Ishikawa (cell line): ENCODE results near the gene CRIP3.

ENCODE experiments used
- CEBPB ChIP-seq: IDR thresholded peaks from 2 replicates; pipeline ENCODE4 v1.6.1; 2012
- CREB1 ChIP-seq: IDR thresholded peaks from 2 replicates; pipeline ENCODE4 v1.6.1; 2012; ENCODE audit warnings: low read depth
- EGR1 ChIP-seq: IDR thresholded peaks from 2 replicates; pipeline ENCODE4 v1.6.1; 2012
- EP300 ChIP-seq: IDR thresholded peaks from 2 replicates; pipeline ENCODE4 v1.6.1; 2012; ENCODE audit warnings: borderline replicate concordance
- FOXM1 ChIP-seq: IDR thresholded peaks from 2 replicates; pipeline ENCODE4 v1.6.1; 2012; ENCODE audit warnings: low read depth, borderline replicate concordance
- NFIC ChIP-seq: IDR thresholded peaks from 2 replicates; pipeline ENCODE4 v1.6.1; 2012
- RAD21 ChIP-seq: IDR thresholded peaks from 2 replicates; pipeline ENCODE4 v1.6.1; 2012; ENCODE audit warnings: low read depth
- TAF1 ChIP-seq: IDR thresholded peaks from 2 replicates; pipeline ENCODE4 v1.6.1; 2012; ENCODE audit warnings: low read depth, mild to moderate bottlenecking
- TCF12 ChIP-seq: IDR thresholded peaks from 2 replicates; pipeline ENCODE4 v1.6.1; 2012; ENCODE audit warnings: low read depth
- TEAD4 ChIP-seq: IDR thresholded peaks from 2 replicates; pipeline ENCODE4 v1.6.1; 2012
- USF1 ChIP-seq: IDR thresholded peaks from 2 replicates; pipeline ENCODE4 v1.6.1; 2012
- YY1 ChIP-seq: IDR thresholded peaks from 2 replicates; pipeline ENCODE4 v1.6.1; 2012; ENCODE audit warnings: low read depth
- ZBTB7A ChIP-seq: IDR thresholded peaks from 2 replicates; pipeline ENCODE4 v1.6.1; 2012; ENCODE audit warnings: low read depth
- TF ChIP-seq, protein P1 (sequence below): IDR thresholded peaks from 2 replicates; pipeline ENCODE4 v1.6.1; 2012
- TF ChIP-seq, protein P2 (sequence below): IDR thresholded peaks from 2 replicates; pipeline ENCODE4 v1.6.1; 2012; ENCODE audit warnings: low read depth, mild to moderate bottlenecking

Gene CRIP3

DNA sequence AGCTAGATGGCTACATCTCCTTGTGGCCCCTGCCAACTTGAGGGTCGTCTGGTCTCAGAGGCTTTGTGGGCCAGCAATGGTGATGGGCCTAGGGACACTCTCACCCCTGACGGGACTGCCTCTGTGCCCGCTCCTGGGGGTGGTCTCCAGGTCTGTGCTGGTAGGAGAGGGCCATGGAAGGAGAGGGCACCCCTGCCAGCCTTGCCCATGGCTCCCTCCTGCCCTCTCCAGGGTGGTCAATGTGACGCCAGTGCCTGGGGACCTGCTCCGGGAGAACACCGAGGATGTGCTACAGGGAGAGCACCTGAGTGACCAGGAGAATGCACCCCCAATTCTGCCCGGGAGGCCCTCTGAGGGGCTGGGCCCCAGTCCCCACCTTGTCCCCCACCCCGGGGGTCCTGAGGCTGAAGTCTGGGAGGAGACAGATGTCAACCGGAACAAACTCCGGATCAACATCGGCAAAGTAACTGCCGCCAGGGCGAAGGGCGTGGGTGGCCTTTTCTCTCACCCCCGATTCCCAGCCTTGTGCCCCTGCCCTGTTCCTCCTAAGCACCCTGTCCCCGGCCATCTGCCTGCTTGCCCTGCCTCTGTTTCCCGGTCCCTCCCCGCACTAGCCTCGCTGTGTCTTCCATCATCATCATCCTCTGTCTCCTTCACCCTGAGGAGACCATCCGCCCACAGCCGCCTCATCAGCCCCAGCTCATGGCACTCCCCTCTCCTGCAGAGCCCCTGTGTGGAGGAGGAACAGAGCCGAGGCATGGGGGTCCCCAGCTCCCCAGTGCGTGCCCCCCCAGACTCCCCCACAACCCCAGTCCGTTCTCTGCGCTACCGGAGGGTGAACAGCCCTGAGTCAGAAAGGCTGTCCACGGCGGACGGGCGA lies 49.6 kb downstream of the CRIP3 start:
- TF ChIP-seq FOXM1 = no peak
- TF ChIP-seq ZBTB7A = no peak
- no peak for TF ChIP-seq YY1
- TF ChIP-seq TEAD4 = no peak

GRCh38 chr6:43258180-43258579 lies 50.4 kb downstream of the CRIP3 start:
- TF ChIP-seq EGR1 (no peak), TAF1 (no peak), NFIC (no peak)

DNA sequence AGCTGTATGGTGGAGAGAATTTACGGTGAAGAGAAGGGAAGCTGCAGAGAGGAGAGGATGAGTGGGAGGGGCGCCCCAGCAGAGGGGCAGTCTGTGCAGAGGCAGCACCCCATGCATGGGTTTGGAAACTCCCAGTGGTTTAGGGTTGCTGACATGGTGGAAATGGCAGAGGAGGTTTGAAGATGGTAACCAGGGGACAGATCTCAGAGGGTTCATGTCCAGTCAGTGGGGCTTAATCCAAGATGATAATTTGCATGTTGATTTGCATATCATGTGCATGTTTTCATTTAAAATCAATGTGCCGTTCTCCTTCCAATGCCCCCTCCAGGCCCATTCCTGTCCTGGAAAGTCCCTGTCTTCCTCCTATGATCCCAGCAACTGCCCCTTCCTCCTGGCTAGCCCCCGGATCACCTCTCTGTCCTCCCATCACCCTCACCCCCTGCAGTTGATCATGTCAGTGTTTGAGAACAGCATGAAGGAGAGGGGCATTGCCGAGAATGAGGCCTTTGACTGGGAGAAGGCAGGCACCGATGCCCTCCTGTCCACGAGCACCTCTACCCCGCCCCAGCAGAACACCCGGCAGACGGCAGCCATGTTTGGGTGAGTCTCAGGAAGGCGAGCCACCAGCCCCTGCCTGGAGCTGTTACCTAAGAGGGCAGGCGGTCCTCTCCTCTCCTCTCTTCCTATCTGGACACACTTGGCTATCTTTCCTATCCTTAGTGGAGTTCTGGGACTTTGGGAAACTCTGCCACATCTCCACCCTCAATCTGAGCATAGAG lies 51.1 kb downstream of the CRIP3 start:
- no peak for TF ChIP-seq TCF12
- no peak for TF ChIP-seq USF1
- no peak for TF ChIP-seq CEBPB
- no peak for TF ChIP-seq EP300
- TF ChIP-seq TAF1 = no peak
- no peak for TF ChIP-seq FOXM1
- TF ChIP-seq ZBTB7A = no peak
- TF ChIP-seq YY1 = no peak
- TF ChIP-seq NFIC = no peak
- no peak for TF ChIP-seq RAD21
- TF ChIP-seq, protein P1, sequence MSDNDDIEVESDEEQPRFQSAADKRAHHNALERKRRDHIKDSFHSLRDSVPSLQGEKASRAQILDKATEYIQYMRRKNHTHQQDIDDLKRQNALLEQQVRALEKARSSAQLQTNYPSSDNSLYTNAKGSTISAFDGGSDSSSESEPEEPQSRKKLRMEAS = no peak
- TF ChIP-seq, protein P2, sequence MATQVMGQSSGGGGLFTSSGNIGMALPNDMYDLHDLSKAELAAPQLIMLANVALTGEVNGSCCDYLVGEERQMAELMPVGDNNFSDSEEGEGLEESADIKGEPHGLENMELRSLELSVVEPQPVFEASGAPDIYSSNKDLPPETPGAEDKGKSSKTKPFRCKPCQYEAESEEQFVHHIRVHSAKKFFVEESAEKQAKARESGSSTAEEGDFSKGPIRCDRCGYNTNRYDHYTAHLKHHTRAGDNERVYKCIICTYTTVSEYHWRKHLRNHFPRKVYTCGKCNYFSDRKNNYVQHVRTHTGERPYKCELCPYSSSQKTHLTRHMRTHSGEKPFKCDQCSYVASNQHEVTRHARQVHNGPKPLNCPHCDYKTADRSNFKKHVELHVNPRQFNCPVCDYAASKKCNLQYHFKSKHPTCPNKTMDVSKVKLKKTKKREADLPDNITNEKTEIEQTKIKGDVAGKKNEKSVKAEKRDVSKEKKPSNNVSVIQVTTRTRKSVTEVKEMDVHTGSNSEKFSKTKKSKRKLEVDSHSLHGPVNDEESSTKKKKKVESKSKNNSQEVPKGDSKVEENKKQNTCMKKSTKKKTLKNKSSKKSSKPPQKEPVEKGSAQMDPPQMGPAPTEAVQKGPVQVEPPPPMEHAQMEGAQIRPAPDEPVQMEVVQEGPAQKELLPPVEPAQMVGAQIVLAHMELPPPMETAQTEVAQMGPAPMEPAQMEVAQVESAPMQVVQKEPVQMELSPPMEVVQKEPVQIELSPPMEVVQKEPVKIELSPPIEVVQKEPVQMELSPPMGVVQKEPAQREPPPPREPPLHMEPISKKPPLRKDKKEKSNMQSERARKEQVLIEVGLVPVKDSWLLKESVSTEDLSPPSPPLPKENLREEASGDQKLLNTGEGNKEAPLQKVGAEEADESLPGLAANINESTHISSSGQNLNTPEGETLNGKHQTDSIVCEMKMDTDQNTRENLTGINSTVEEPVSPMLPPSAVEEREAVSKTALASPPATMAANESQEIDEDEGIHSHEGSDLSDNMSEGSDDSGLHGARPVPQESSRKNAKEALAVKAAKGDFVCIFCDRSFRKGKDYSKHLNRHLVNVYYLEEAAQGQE = no peak
- no peak for TF ChIP-seq TEAD4
- TF ChIP-seq CREB1 = no peak
- TF ChIP-seq EGR1 = no peak

GRCh38 chr6:43256670-43257366 lies 51.8 kb downstream of the CRIP3 start:
- no peak for TF ChIP-seq USF1
- no peak for TF ChIP-seq CEBPB
- TF ChIP-seq EP300 = no peak
- TF ChIP-seq ZBTB7A = no peak
- no peak for TF ChIP-seq YY1
- TF ChIP-seq CREB1 = no peak
- no peak for TF ChIP-seq FOXM1
- no peak for TF ChIP-seq TAF1
- TF ChIP-seq RAD21 = no peak
- no peak for TF ChIP-seq NFIC
- TF ChIP-seq, protein P2 = no peak
- TF ChIP-seq EGR1 = no peak
